ENCODE data around the gene IGF2BP2.

DNA sequence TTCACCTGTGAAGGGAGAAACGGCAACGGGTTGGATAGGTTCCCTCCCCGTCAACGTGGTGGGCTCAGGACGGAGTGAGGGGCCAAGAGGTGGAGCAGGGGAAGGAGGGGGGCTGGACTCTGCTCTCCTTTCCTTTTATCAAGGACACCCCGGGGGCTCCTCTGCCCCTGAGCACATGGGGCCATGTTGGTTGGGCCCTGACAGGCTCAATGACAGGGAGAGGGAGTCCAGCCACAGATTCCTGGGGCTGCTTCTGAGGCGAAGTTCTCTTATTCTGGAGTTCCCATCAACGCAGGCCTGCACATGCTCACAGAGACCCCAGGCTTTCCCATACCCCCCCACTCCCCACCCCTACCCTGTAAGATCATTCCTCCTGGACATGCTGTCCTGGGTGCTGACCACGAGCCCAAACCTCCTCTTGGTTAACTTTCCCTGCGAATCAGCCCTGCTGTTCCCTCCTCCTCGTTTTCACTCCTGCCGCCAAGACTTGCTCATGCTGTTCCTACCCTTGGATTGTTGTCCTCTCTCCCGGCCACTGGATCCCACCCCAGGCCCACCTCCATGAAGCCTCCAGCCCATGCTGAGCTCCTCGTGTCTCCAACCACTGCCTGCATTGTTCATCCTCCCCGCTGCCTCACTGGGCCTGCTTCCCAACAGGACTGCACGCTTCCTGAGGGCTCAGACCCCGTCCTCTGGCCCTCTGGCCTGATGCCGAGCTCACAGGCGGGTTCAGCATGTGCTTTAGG is 177.5 kb downstream of the IGF2BP2 start:
- TF ChIP-seq POLR2AphosphoS5 (IDR thresholded peaks at IDR 0.05) (no peak), CTCF (IDR thresholded peaks at IDR 0.05 in 8 of 11, conservative IDR thresholded peaks at IDR 0.05 in 3 of 11) (no peak)
